AG08396 (cell line): ENCODE results near the gene RUFY1.
"Not testable (repeated sequence)": the region's sequence is repeated elsewhere in the genome, so short reads cannot be mapped to it uniquely, and the experiment has no call there.

Source experiments
- DNase-seq: peaks from one replicate; pipeline ENCODE4 v3.0.0; 2012; ENCODE audit warnings: low spot score, mixed read lengths

The RUFY1 gene

GRCh38 chr5:179550511-179551342, at the start of gene RUFY1:
RUFY1 (plus strand) TSS chr5:179550554; CDS start chr5:179550570, 16 bp downstream.
- DNase-seq = peak; percentile 92

GRCh38 chr5:179501997-179502396, 48.4 kb upstream of the RUFY1 start:
- not testable (repeated sequence) for DNase-seq

- DNase-seq = not testable (repeated sequence)
These were observed 47.9 kb upstream of the RUFY1 start for GRCh38 chr5:179502420-179502819.

GRCh38 chr5:179504191-179504590, 46.2 kb upstream of the RUFY1 start:
- no peak for DNase-seq

GRCh38 chr5:179504600-179505396, 45.6 kb upstream of the RUFY1 start:
- DNase-seq = no peak

- DNase-seq = no peak
These were observed 44.6 kb upstream of the RUFY1 start for GRCh38 chr5:179505636-179506261.

GRCh38 chr5:179509239-179509638, 41.1 kb upstream of the RUFY1 start:
- DNase-seq = no peak

- DNase-seq = no peak
These were observed 40.5 kb upstream of the RUFY1 start for GRCh38 chr5:179509845-179510244.

- no peak for DNase-seq
These were observed 37.8 kb upstream of the RUFY1 start for GRCh38 chr5:179512452-179513000.

- DNase-seq = not testable (repeated sequence)
These were observed 34.9 kb upstream of the RUFY1 start for GRCh38 chr5:179515501-179515900.

- DNase-seq = no peak
These were observed 34.1 kb upstream of the RUFY1 start for GRCh38 chr5:179516221-179516620.

- DNase-seq = not testable (repeated sequence)
These were observed 32.6 kb upstream of the RUFY1 start for GRCh38 chr5:179517746-179518145.

- DNase-seq = not testable (repeated sequence)
These were observed 32.0 kb upstream of the RUFY1 start for GRCh38 chr5:179518369-179518768.

GRCh38 chr5:179519416-179520070, 30.8 kb upstream of the RUFY1 start:
- not testable (repeated sequence) for DNase-seq

- not testable (repeated sequence) for DNase-seq
These were observed 28.2 kb upstream of the RUFY1 start for GRCh38 chr5:179522107-179522506.

GRCh38 chr5:179526978-179527377, 23.4 kb upstream of the RUFY1 start:
- DNase-seq = no peak

- DNase-seq = peak; percentile 68
These were observed 20.0 kb upstream of the RUFY1 start for GRCh38 chr5:179530069-179530998.

- DNase-seq = no peak
These were observed 17.3 kb upstream of the RUFY1 start for GRCh38 chr5:179533024-179533423.

- no peak for DNase-seq
These were observed 16.4 kb upstream of the RUFY1 start for GRCh38 chr5:179533907-179534306.

GRCh38 chr5:179534431-179534830, 15.9 kb upstream of the RUFY1 start:
- no peak for DNase-seq

GRCh38 chr5:179536676-179537075, 13.7 kb upstream of the RUFY1 start:
- no peak for DNase-seq
